GM10248 (cell line): ENCODE measurements around the gene DAB1.

Experiments used
- CTCF ChIA-PET: fragments of 300-600 bp; sonication (Branson Sonifier 250); formaldehyde crosslinking; extraction: SDS; loops from one replicate; lab custom pipeline; 2021; ENCODE audit warnings: antibody characterized with exemption; lab: Yijun Ruan, JAX
- POLR2A ChIA-PET: fragments of 350-650 bp; sonication (Branson Sonifier 250); formaldehyde crosslinking; extraction: SDS; loops from one replicate; lab custom pipeline; 2020; ENCODE audit warnings: antibody characterized with exemption; lab: Yijun Ruan, JAX
- DNase-seq: peaks from one replicate; pipeline ENCODE4 v3.0.0; 2012; ENCODE audit errors: extremely low spot score
- CTCF ChIP-seq: IDR thresholded peaks from 2 replicates; pipeline ENCODE4 v1.5.1; 2012; ENCODE audit warnings: mild to moderate bottlenecking, low read depth; ENCODE audit errors: extremely low read depth, missing control alignments, control extremely low read depth

DAB1 gene

GRCh38 chr1:57206038-57206437, 217.8 kb downstream of the DAB1 start:
- no peak for DNase-seq
- no peak for TF ChIP-seq CTCF
- ChIA-PET POLR2A (no interaction called here), CTCF (no interaction called here)

GRCh38 chr1:57204942-57205787, 218.7 kb downstream of the DAB1 start:
- no peak for TF ChIP-seq CTCF
- no peak for DNase-seq
- ChIA-PET CTCF (interaction anchor here (1.3 kb wide), 1 partner anchor 14 kb away, joined by 5 read pairs; no protein-coding TSS in a partner anchor), POLR2A (no interaction called here)

GRCh38 chr1:57204091-57204490, 219.8 kb downstream of the DAB1 start:
- ChIA-PET POLR2A (no interaction called here), CTCF (interaction anchor here (1.0 to 1.7 kb wide), 3 partner anchors 16 to 31 kb away, joined by 3 to 5 read pairs (median 3); no protein-coding TSS in a partner anchor)
- peak; percentile 21 for DNase-seq
- TF ChIP-seq CTCF: no peak

- ChIA-PET CTCF (no interaction called here), POLR2A (no interaction called here)
- no peak for TF ChIP-seq CTCF
- no peak for DNase-seq
Observed at GRCh38 chr1:57202241-57202640, 221.6 kb downstream of the DAB1 start.

GRCh38 chr1:57198912-57199311, 224.9 kb downstream of the DAB1 start:
- ChIA-PET POLR2A (no interaction called here), CTCF (no interaction called here)
- no peak for DNase-seq
- no peak for TF ChIP-seq CTCF

GRCh38 chr1:57195436-57195941, 228.4 kb downstream of the DAB1 start:
- no peak for TF ChIP-seq CTCF
- POLR2A ChIA-PET: no interaction called here
- DNase-seq: no peak
- CTCF ChIA-PET: no interaction called here
